GM19438 (cell line): ENCODE results near the gene TECPR2.

ENCODE experiments used
- ATAC-seq: cut with Tn5 transposase; IDR thresholded peaks from one replicate; pipeline ENCODE4 v1.9.1; 2021; ENCODE audit warnings: low read depth; ENCODE audit not compliant: unreplicated experiment

TECPR2 gene

GRCh38 chr14:102373110-102373509 is 10.4 kb downstream of the TECPR2 start:
- no peak for ATAC-seq

- ATAC-seq = no peak
Measured at GRCh38 chr14:102374264-102374663, 11.5 kb downstream of the TECPR2 start.

- no peak for ATAC-seq
Measured at GRCh38 chr14:102375119-102375518, 12.4 kb downstream of the TECPR2 start.

GRCh38 chr14:102377696-102378095 is 15.0 kb downstream of the TECPR2 start:
- ATAC-seq = no peak

GRCh38 chr14:102378830-102379229 is 16.1 kb downstream of the TECPR2 start:
- ATAC-seq = no peak

GRCh38 chr14:102387086-102387485 is 24.3 kb downstream of the TECPR2 start:
- no peak for ATAC-seq

GRCh38 chr14:102389246-102389645 is 26.5 kb downstream of the TECPR2 start:
- ATAC-seq = no peak

- no peak for ATAC-seq
Measured at GRCh38 chr14:102390064-102390855, 27.5 kb downstream of the TECPR2 start.

GRCh38 chr14:102392506-102392905 is 29.8 kb downstream of the TECPR2 start:
- no peak for ATAC-seq

- no peak for ATAC-seq
Measured at GRCh38 chr14:102394717-102395375, 32.1 kb downstream of the TECPR2 start.

GRCh38 chr14:102396521-102396920 is 33.8 kb downstream of the TECPR2 start:
- ATAC-seq = no peak

- ATAC-seq = no peak
Measured at GRCh38 chr14:102403028-102403427, 40.3 kb downstream of the TECPR2 start.

- no peak for ATAC-seq
Measured at GRCh38 chr14:102407258-102407657, 44.5 kb downstream of the TECPR2 start.

- no peak for ATAC-seq
Measured at GRCh38 chr14:102408724-102409123, 46.0 kb downstream of the TECPR2 start.

GRCh38 chr14:102415671-102416070 is 52.9 kb downstream of the TECPR2 start:
- ATAC-seq = no peak

- ATAC-seq = no peak
Measured at GRCh38 chr14:102417001-102417431, 54.3 kb downstream of the TECPR2 start.

- ATAC-seq = no peak
Measured at GRCh38 chr14:102417646-102418045, 54.9 kb downstream of the TECPR2 start.

- ATAC-seq = no peak
Measured at GRCh38 chr14:102418169-102418852, 55.6 kb downstream of the TECPR2 start.

GRCh38 chr14:102418853-102419240 is 56.1 kb downstream of the TECPR2 start:
- no peak for ATAC-seq

GRCh38 chr14:102419276-102419675 is 56.5 kb downstream of the TECPR2 start:
- ATAC-seq = no peak

GRCh38 chr14:102419716-102420115 is 57.0 kb downstream of the TECPR2 start:
- ATAC-seq = no peak
